OCI-M2 (cell line): Measurements from ENCODE around the gene RSU1.
A peak's percentile ranks its signal among the peaks of the same experiment; 100 is the strongest.
"Not testable (repeated sequence)": the region's sequence is repeated elsewhere in the genome, so short reads cannot be mapped to it uniquely, and the experiment has no call there.

ENCODE experiments used
- DNase-seq: peaks from one replicate; lab custom pipeline; 2025; ENCODE audit not compliant: unreplicated experiment; lab: John Stamatoyannopoulos, UW

RSU1 gene

GRCh38 chr10:16817125-16818019 is at the start of gene RSU1:
TSS of gene RSU1 (minus strand) at chr10:16817424. CDS start at chr10:16817081, 343 bp downstream.
- DNase-seq: peak; percentile 89

GRCh38 chr10:16866541-16867275 is 49.5 kb upstream of the RSU1 start:
- no peak for DNase-seq

- DNase-seq: no peak
Measured at GRCh38 chr10:16865766-16866165, 48.5 kb upstream of the RSU1 start.

- DNase-seq: no peak
Measured at GRCh38 chr10:16863766-16864165, 46.5 kb upstream of the RSU1 start.

GRCh38 chr10:16857419-16857818 is 40.2 kb upstream of the RSU1 start:
- no peak for DNase-seq

- no peak for DNase-seq
Measured at GRCh38 chr10:16856567-16856966, 39.3 kb upstream of the RSU1 start.

- no peak for DNase-seq
Measured at GRCh38 chr10:16856092-16856491, 38.9 kb upstream of the RSU1 start.

- DNase-seq: no peak
Measured at GRCh38 chr10:16854623-16855022, 37.4 kb upstream of the RSU1 start.

GRCh38 chr10:16853809-16854208 is 36.6 kb upstream of the RSU1 start:
- no peak for DNase-seq

- DNase-seq: no peak
Measured at GRCh38 chr10:16853201-16853600, 36.0 kb upstream of the RSU1 start.

GRCh38 chr10:16852624-16853023 is 35.4 kb upstream of the RSU1 start:
- no peak for DNase-seq

- no peak for DNase-seq
Measured at GRCh38 chr10:16848562-16849154, 31.4 kb upstream of the RSU1 start.

- no peak for DNase-seq
Measured at GRCh38 chr10:16847644-16848043, 30.4 kb upstream of the RSU1 start.

GRCh38 chr10:16845248-16845647 is 28.0 kb upstream of the RSU1 start:
- no peak for DNase-seq

- DNase-seq: peak; percentile 90
Measured at GRCh38 chr10:16843252-16843870, 26.1 kb upstream of the RSU1 start.

- DNase-seq: no peak
Measured at GRCh38 chr10:16835228-16835627, 18.0 kb upstream of the RSU1 start.

GRCh38 chr10:16832351-16833080 is 15.3 kb upstream of the RSU1 start:
- no peak for DNase-seq

- no peak for DNase-seq
Measured at GRCh38 chr10:16828701-16829175, 11.5 kb upstream of the RSU1 start.

- DNase-seq: no peak
Measured at GRCh38 chr10:16828114-16828568, 10.9 kb upstream of the RSU1 start.

- DNase-seq: not testable (repeated sequence)
Measured at GRCh38 chr10:16827474-16827873, 10.2 kb upstream of the RSU1 start.
